OCI-LY3 (cell line): ENCODE measurements around the gene MOB3B.

Experiments
- CTCF ChIP-seq: fragments of 200-600, 300-600 bp; sonication (generic); IDR thresholded peaks from 2 replicates; pipeline ENCODE4 v1.5.1; 2014; ENCODE audit warnings: antibody characterized with exemption, low read length, low read depth
- EZH2phosphoT487 ChIP-seq: fragments of 200-600 bp; shearing (Covaris generic); IDR thresholded peaks from 2 replicates; pipeline ENCODE4 v1.6.1; 2018; ENCODE audit warnings: antibody characterized with exemption, mixed run types, low read depth

- no peak for TF ChIP-seq CTCF
- no peak for TF ChIP-seq EZH2phosphoT487
Measured at GRCh38 chr9:27408482-27408881, 121.1 kb downstream of the MOB3B start.
